BJ (cell line): ENCODE results near the gene MACIR. TPM values are rescaled to one million over a fixed set of nuclear protein-coding genes. Genes with fewer than 3 reads are reported as not detected.

Source experiments
- CTCF ChIA-PET: fragments of 350-600 bp; formaldehyde crosslinking; extraction: SDS; loops from one replicate; lab custom pipeline; 2021; ENCODE audit warnings: antibody characterized with exemption, inconsistent platforms; lab: Yijun Ruan, JAX
- POLR2A ChIA-PET: fragments of 300-600 bp; sonication (Branson Sonifier 250); formaldehyde crosslinking; extraction: SDS; loops from one replicate; lab custom pipeline; 2021; ENCODE audit warnings: antibody characterized with exemption; lab: Charles Lee
- DNase-seq: peaks from one replicate; pipeline ENCODE4 v3.0.0-alpha.2; 2011; ENCODE audit warnings: low read depth
- H3K27me3 ChIP-seq: 2 replicates; pipeline ENCODE4 v1.6.0; 2011; ENCODE audit warnings: low read length; ENCODE audit not compliant: control insufficient read depth, insufficient read depth
- H3K36me3 ChIP-seq: 2 replicates; pipeline ENCODE4 v1.5.1; 2011; ENCODE audit warnings: low read length; ENCODE audit not compliant: control insufficient read depth, insufficient read depth
- H3K4me3 ChIP-seq: 2 replicates; pipeline ENCODE4 v1.5.1; 2011; ENCODE audit warnings: low read depth, mild to moderate bottlenecking, control low read depth, low read length
- polyA minus RNA-seq: library from RNA; depleted of rRNA, polyadenylated mRNA; stranded (reverse); fragments of >200 nt; gene quantifications from 2 replicates; pipeline ENCODE4 v1.2.3, GENCODE V29; 2011; rRNA and poly(A)+ RNA removed
- polyA plus RNA-seq: library from polyadenylated mRNA; depleted of rRNA; stranded (reverse); fragments of >200 nt; gene quantifications from 2 replicates; pipeline ENCODE4 v1.2.3, GENCODE V29; 2011; rRNA removed
- TF ChIP-seq, protein P1 (sequence below): IDR thresholded peaks from 2 replicates; pipeline ENCODE4 v1.5.1; 2011; ENCODE audit warnings: low read depth, mild to moderate bottlenecking, control low read depth, inconsistent platforms, low read length, moderate library complexity; ENCODE audit not compliant: insufficient read depth

The MACIR gene, protein sequence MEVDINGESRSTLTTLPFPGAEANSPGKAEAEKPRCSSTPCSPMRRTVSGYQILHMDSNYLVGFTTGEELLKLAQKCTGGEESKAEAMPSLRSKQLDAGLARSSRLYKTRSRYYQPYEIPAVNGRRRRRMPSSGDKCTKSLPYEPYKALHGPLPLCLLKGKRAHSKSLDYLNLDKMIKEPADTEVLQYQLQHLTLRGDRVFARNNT
- polyA plus RNA-seq (29.1 and 35.1 TPM in 2 replicates), polyA minus RNA-seq (20.3 and 31.8 TPM in 2 replicates)

DNA sequence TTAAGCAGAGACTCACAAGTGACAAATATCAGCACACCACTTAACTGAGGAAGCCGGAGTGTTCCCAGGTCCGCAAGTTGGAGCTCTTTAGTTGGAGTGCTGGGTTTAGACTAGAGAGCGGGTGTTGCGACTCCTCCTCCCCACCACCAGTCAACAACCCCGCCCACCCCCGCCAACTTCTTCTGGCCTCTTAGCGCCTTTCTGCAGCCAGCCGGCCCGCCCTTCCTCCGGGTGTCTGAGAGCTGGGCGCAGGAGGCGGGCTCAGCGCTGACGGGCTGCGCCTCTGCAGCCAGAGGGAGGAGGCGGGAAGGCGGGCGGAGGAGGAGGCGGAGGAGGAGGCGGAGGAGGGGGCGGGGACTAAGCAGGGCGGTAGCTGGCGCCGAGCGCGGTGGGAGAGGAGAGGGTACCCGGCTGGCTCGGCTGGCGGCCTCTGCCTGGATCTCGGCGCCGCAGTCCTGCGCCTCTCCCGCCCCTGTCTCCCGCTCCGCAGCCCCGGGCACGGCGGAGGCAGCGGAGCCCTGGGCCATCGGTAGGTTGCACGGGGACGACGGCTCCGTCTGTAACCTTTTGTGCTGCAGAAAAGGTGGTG, at the start of gene MACIR:
TSS of gene MACIR (plus strand) at position 396 of the 589 bp plus-strand sequence. CDS start 17,157 bp downstream, outside the sequence.
- H3K27me3 ChIP-seq: no peaks in the 10 kb centered on the region
- POLR2A ChIA-PET: interaction anchor here (0.6 to 0.8 kb wide), 7 partner anchors 10 to 266 kb away, joined by 3 to 17 read pairs (median 6); no protein-coding TSS in a partner anchor
- no peaks in the 10 kb centered on the region for H3K36me3 ChIP-seq
- peak; percentile 89 for DNase-seq
- CTCF ChIA-PET: interaction anchor here (0.6 to 7.6 kb wide), 8 partner anchors 11 to 218 kb away, joined by 3 to 50 read pairs (median 3); no protein-coding TSS in a partner anchor
- TF ChIP-seq, protein P1, sequence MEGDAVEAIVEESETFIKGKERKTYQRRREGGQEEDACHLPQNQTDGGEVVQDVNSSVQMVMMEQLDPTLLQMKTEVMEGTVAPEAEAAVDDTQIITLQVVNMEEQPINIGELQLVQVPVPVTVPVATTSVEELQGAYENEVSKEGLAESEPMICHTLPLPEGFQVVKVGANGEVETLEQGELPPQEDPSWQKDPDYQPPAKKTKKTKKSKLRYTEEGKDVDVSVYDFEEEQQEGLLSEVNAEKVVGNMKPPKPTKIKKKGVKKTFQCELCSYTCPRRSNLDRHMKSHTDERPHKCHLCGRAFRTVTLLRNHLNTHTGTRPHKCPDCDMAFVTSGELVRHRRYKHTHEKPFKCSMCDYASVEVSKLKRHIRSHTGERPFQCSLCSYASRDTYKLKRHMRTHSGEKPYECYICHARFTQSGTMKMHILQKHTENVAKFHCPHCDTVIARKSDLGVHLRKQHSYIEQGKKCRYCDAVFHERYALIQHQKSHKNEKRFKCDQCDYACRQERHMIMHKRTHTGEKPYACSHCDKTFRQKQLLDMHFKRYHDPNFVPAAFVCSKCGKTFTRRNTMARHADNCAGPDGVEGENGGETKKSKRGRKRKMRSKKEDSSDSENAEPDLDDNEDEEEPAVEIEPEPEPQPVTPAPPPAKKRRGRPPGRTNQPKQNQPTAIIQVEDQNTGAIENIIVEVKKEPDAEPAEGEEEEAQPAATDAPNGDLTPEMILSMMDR: 0 out of 2 replicates have a peak, but pooled peaks have one; percentile 18
- peak within 1 kb of the TSS; percentile 67 for H3K4me3 ChIP-seq

DNA sequence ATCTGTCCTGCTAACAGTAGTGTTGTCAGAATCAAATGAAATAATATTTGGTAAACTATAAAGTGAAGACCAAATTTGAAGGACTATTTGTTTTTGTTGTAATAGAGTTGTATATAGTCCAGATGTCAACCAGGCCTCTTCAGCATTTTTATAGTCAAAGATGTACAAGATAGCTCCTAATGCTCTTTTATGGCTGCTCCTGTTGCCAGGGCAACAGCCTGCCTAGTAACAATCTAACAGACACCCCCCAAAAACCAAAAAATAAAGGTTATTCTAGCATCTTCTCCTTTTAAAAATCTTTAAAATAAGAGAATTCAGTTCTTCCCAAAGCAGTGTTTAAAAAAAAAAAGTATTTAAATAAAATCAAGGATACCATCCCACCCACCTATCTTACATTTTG, 49.5 kb upstream of the MACIR start:
- Histone ChIP-seq H3K36me3 (0 out of 2 replicates have a peak, but pooled peaks cover 2% of the 10 kb centered on the region), H3K4me3 (no peak overlapping the region), H3K27me3 (no peaks in the 10 kb centered on the region)
- TF ChIP-seq, protein P1: no peak
- ChIA-PET CTCF (interaction anchor here (1.0 kb wide), 1 partner anchor 29 kb away, joined by 4 read pairs; no protein-coding TSS in a partner anchor), POLR2A (no interaction called here)
- DNase-seq: no peak

DNA sequence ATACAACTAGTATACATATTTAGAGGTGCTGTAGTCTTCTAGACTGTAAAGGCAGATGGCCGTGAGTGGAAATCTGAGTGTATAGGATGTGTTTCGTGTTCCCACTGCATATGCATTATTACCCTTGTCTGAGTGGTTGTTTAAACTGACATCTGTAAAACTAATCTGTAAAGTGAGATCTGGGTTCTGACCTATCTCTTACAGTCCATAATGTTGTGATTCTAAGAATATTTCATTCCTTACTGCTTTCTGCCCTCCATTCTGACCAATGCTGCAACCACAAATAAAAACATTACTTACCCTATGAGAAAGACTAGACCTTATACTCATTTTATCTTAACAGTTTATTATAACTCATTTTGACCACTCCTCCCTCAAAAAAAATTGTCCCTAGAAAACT, 47.6 kb upstream of the MACIR start:
- POLR2A ChIA-PET: no interaction called here
- H3K36me3 ChIP-seq: 0 out of 2 replicates have a peak, but pooled peaks cover 2% of the 10 kb centered on the region
- CTCF ChIA-PET: interaction anchor here (1.4 kb wide), 1 partner anchor 14 kb away, joined by 10 read pairs; no protein-coding TSS in a partner anchor

DNA sequence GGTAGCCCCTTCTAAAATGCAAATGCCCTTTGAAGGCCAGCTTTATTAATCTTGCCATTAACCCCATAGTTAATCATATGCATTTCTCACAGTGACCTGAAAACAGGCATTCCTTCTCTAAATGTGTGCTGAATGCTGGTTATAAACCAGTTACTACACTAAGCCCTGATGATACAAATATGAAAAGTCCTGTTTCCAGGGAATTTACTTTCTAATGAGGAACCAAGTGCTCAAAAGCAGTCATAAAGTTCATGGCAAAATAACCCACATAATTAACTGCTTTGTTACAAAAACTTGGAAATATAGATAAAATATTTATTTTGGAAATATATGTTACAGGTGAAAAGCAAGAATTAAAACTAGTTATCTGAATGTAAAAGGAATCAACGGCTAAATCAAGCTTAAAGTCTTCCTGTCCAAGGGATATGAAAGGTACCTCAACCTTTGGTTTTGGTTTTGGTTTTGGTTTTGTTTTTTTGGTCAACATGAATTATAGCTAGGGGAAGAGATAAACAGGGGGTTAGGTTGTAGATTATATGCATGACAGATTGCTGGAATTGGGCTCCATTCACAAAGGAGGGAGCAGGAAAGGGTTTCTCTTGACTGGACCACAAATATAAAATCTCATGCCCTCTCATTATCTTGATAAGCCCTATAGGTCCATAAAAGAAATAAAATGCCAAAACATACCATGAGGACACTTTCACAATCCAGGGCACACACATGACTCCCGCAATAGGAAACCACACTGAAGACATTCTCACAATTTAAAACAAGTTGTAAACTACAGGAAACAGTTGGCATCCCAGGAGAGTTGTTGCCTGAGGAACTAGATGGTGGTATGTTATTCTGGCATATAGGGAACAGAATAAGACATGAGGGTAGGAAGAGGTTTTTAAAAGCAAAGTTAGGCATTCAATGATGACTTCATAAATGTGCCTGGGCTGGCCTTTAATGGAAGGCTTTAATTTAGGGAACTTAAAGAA, 46.7 kb upstream of the MACIR start:
- DNase-seq: no peak
- H3K36me3 ChIP-seq: 0 out of 2 replicates have a peak, but pooled peaks cover under 1% of the 10 kb centered on the region
- TF ChIP-seq, protein P1: no peak
- no peaks in the 10 kb centered on the region for H3K27me3 ChIP-seq
- POLR2A ChIA-PET: no interaction called here
- H3K4me3 ChIP-seq: no peak overlapping the region
- CTCF ChIA-PET: interaction anchor here (1.4 kb wide), 1 partner anchor 13 kb away, joined by 10 read pairs; no protein-coding TSS in a partner anchor

More for the DNA sequence above, 47.6 kb upstream of the MACIR start:
- DNase-seq: no peak
- TF ChIP-seq, protein P1: no peak
- Histone ChIP-seq H3K4me3 (no peak overlapping the region), H3K27me3 (no peaks in the 10 kb centered on the region)
